ENCODE measurements around the gene BCAS3. TPM values are rescaled to one million over a fixed set of nuclear protein-coding genes. Genes with fewer than 3 reads are reported as not detected.

BCAS3 gene
- total RNA-seq, 1 donor from 2014 or later = 14.5 TPM

- Histone ChIP-seq H3K79me2 (ENCODE audit: insufficient read depth, low read length) (no peaks in the 10 kb centered on the region), H3K9me3 (ENCODE audit: insufficient read depth, low read depth, low read length) (no peaks in the 10 kb centered on the region), H2AFZ (ENCODE audit: low read depth, low read length) (no peak overlapping the region), H4K20me1 (ENCODE audit: insufficient read depth, low read length) (no peaks in the 10 kb centered on the region), H3K4me1 (ENCODE audit: insufficient read depth, low read length) (no peaks in the 10 kb centered on the region), H3K9ac (ENCODE audit: low read length) (no peak overlapping the region), H3K4me2 (ENCODE audit: low read length) (no peak overlapping the region), H3K27ac (ENCODE audit: low read depth, low read length) (no peak overlapping the region), H3K36me3 (ENCODE audit: insufficient read depth, low read length) (no peaks in the 10 kb centered on the region), H3K4me3 (ENCODE audit: insufficient read depth, low read depth, low read length) (no peak overlapping the region), H3K27me3 (ENCODE audit: insufficient read depth, low read length) (no peaks in the 10 kb centered on the region)
- Mint-ChIP-seq H3K27ac (ENCODE audit: unreplicated experiment) (no peak overlapping the region), H3K27me3 (ENCODE audit: low read depth, unreplicated experiment) (peaks cover 4% of the 10 kb centered on the region), H3K36me3 (ENCODE audit: low read depth, unreplicated experiment) (peaks cover 3% of the 10 kb centered on the region), H3K4me1 (ENCODE audit: low read depth, unreplicated experiment) (peaks cover 4% of the 10 kb centered on the region), H3K9me3 (ENCODE audit: unreplicated experiment) (no peaks in the 10 kb centered on the region), H3K4me3 (ENCODE audit: unreplicated experiment) (no peak overlapping the region)
- TF ChIP-seq EZH2 (IDR thresholded peaks at IDR 0.05; ENCODE audit: insufficient read depth, low read length) (no peak), CTCF (IDR thresholded peaks at IDR 0.05; ENCODE audit: insufficient read depth, low read depth, low read length) (no peak)
- FAIRE-seq (no peak), DNase-seq (ENCODE audit: low read depth) (no peak)
Observed at GRCh38 chr17:61351745-61352407, 674.2 kb downstream of the BCAS3 start.

DNA sequence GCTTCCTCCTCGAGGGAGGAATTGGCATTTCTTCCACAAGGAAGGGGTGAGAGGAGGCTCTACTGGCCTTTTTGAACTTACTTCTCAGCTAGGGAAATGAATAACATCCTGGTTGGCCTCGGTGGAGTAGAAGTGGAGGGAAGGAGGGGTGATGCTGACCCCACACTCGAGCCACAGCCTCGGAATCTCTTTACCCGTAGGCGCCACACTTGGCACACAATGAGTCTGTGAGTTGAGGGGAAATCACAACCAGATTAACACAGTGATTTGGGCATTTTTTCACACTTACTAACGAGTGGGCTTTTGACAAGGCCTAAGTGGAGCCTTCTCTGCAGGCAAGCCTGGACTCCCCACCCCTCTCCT is 674.7 kb downstream of the BCAS3 start:
- Mint-ChIP-seq H3K4me3 (ENCODE audit: unreplicated experiment) (no peak overlapping the region), H3K27ac (ENCODE audit: unreplicated experiment) (no peak overlapping the region), H3K36me3 (ENCODE audit: low read depth, unreplicated experiment) (peaks cover 3% of the 10 kb centered on the region), H3K9me3 (ENCODE audit: unreplicated experiment) (no peaks in the 10 kb centered on the region), H3K27me3 (ENCODE audit: low read depth, unreplicated experiment) (peaks cover 4% of the 10 kb centered on the region), H3K4me1 (ENCODE audit: low read depth, unreplicated experiment) (peaks cover 4% of the 10 kb centered on the region)
- no peak overlapping the region for H3K9ac ChIP-seq (ENCODE audit: low read length)
- no peak for FAIRE-seq
- TF ChIP-seq CTCF (IDR thresholded peaks at IDR 0.05; ENCODE audit: insufficient read depth, low read depth, low read length) (no peak), EZH2 (IDR thresholded peaks at IDR 0.05; ENCODE audit: insufficient read depth, low read length) (no peak)
- no peaks in the 10 kb centered on the region for H3K36me3 ChIP-seq (ENCODE audit: insufficient read depth, low read length)
- no peak overlapping the region for H3K27ac ChIP-seq (ENCODE audit: low read depth, low read length)
- H4K20me1 ChIP-seq (ENCODE audit: insufficient read depth, low read length) = no peaks in the 10 kb centered on the region
- no peaks in the 10 kb centered on the region for H3K9me3 ChIP-seq (ENCODE audit: insufficient read depth, low read depth, low read length)
- no peak overlapping the region for H3K4me3 ChIP-seq (ENCODE audit: insufficient read depth, low read depth, low read length)
- H2AFZ ChIP-seq (ENCODE audit: low read depth, low read length) = no peak overlapping the region
- no peaks in the 10 kb centered on the region for H3K79me2 ChIP-seq (ENCODE audit: insufficient read depth, low read length)
- no peak for DNase-seq (ENCODE audit: low read depth)
- H3K4me1 ChIP-seq (ENCODE audit: insufficient read depth, low read length) = no peaks in the 10 kb centered on the region
- H3K27me3 ChIP-seq (ENCODE audit: insufficient read depth, low read length) = no peaks in the 10 kb centered on the region
- H3K4me2 ChIP-seq (ENCODE audit: low read length) = no peak overlapping the region

- Histone ChIP-seq H3K27me3 (ENCODE audit: insufficient read depth, low read length) (no peaks in the 10 kb centered on the region), H3K79me2 (ENCODE audit: insufficient read depth, low read length) (no peaks in the 10 kb centered on the region), H3K4me2 (ENCODE audit: low read length) (no peak overlapping the region), H3K4me1 (ENCODE audit: insufficient read depth, low read length) (no peaks in the 10 kb centered on the region), H4K20me1 (ENCODE audit: insufficient read depth, low read length) (no peaks in the 10 kb centered on the region), H3K27ac (ENCODE audit: low read depth, low read length) (no peak overlapping the region), H3K9ac (ENCODE audit: low read length) (no peak overlapping the region), H3K36me3 (ENCODE audit: insufficient read depth, low read length) (no peaks in the 10 kb centered on the region), H3K4me3 (ENCODE audit: insufficient read depth, low read depth, low read length) (no peak overlapping the region), H2AFZ (ENCODE audit: low read depth, low read length) (no peak overlapping the region), H3K9me3 (ENCODE audit: insufficient read depth, low read depth, low read length) (no peaks in the 10 kb centered on the region)
- no peak overlapping the region for H3K27ac Mint-ChIP-seq (ENCODE audit: unreplicated experiment)
- FAIRE-seq = no peak
- peaks cover 3% of the 10 kb centered on the region for H3K36me3 Mint-ChIP-seq (ENCODE audit: low read depth, unreplicated experiment)
- TF ChIP-seq EZH2 (IDR thresholded peaks at IDR 0.05; ENCODE audit: insufficient read depth, low read length) (peak; percentile 30), CTCF (IDR thresholded peaks at IDR 0.05; ENCODE audit: insufficient read depth, low read depth, low read length) (no peak)
- peaks cover 4% of the 10 kb centered on the region for H3K27me3 Mint-ChIP-seq (ENCODE audit: low read depth, unreplicated experiment)
- no peak overlapping the region for H3K4me3 Mint-ChIP-seq (ENCODE audit: unreplicated experiment)
- no peaks in the 10 kb centered on the region for H3K9me3 Mint-ChIP-seq (ENCODE audit: unreplicated experiment)
- H3K4me1 Mint-ChIP-seq (ENCODE audit: low read depth, unreplicated experiment) = peaks cover 4% of the 10 kb centered on the region
- DNase-seq (ENCODE audit: low read depth) = no peak
Observed at GRCh38 chr17:61352781-61353491, 675.3 kb downstream of the BCAS3 start.
